SK-N-SH (cell line): ENCODE measurements around the gene TSGA10IP.

Experiments used
- CTCF ChIP-seq: fragments of 200-600 bp; sonication (generic); IDR thresholded peaks from 2 replicates; pipeline ENCODE4 v1.6.1; 2017; ENCODE audit warnings: antibody characterized with exemption, mild to moderate bottlenecking, moderate library complexity
- EP300 ChIP-seq, 2 experiments: IDR thresholded peaks; 2 replicates each; pipeline versions ENCODE4 v1.4.0 to v1.6.1; 2012; ENCODE audit warnings: borderline replicate concordance in 1 of 2, low read depth in 1 of 2, low read length in 1 of 2
- GATA2 ChIP-seq: sonication (generic); formaldehyde crosslinking; IDR thresholded peaks from 2 replicates; pipeline ENCODE4 v1.5.0; 2020; ENCODE audit warnings: mild to moderate bottlenecking, missing genetic modification reagents
- JUND ChIP-seq: IDR thresholded peaks from 2 replicates; pipeline ENCODE4 v1.4.0; 2012
- MEF2A ChIP-seq: IDR thresholded peaks from 2 replicates; pipeline ENCODE4 v1.4.0; 2012; ENCODE audit warnings: low read depth, borderline replicate concordance
- PBX3 ChIP-seq: IDR thresholded peaks from 2 replicates; pipeline ENCODE4; 2012
- RAD21 ChIP-seq: IDR thresholded peaks from 2 replicates; pipeline ENCODE4 v1.6.1; 2012; ENCODE audit warnings: mild to moderate bottlenecking, low read length
- TAF1 ChIP-seq: IDR thresholded peaks from 2 replicates; pipeline ENCODE4 v1.6.1; 2012; ENCODE audit warnings: low read depth, mild to moderate bottlenecking, low read length, moderate library complexity, borderline replicate concordance
- YY1 ChIP-seq: IDR thresholded peaks from 2 replicates; pipeline ENCODE4 v1.4.0; 2012; ENCODE audit warnings: low read depth, mild to moderate bottlenecking

- TF ChIP-seq YY1 (no peak), EP300 (IDR thresholded peaks at IDR 0.05; ENCODE audit: borderline replicate concordance in 1 of 2, low read depth in 1 of 2, low read length in 1 of 2) (no peak), RAD21 (no peak), GATA2 (CRISPR knock-in tag) (no peak), MEF2A (no peak), TAF1 (no peak), PBX3 (no peak), JUND (no peak), CTCF (no peak)
Measured at GRCh38 chr11:65931773-65932557, 13.3 kb upstream of the TSGA10IP start.
